Gastroesophageal sphincter (tissue), 4 donors: ENCODE results near the gene ITGB1BP2. TPM values are rescaled to one million over a fixed set of nuclear protein-coding genes. Genes with fewer than 3 reads are reported as not detected.
A peak's percentile ranks its signal among the peaks of the same experiment; 100 is the strongest.
"Not testable (repeated sequence)": the region's sequence is repeated elsewhere in the genome, so short reads cannot be mapped to it uniquely, and the experiment has no call there.

ENCODE experiments used
- ATAC-seq: fragments of 150-250 bp; one replicate; pipeline ENCODE4 v1.9.1; 2016; ENCODE audit warnings: mild to moderate bottlenecking, moderate library complexity
- H3K27ac ChIP-seq, 4 donors: fragments of 200-600 bp; sonication (generic) in 3 of 4; 1 replicate in 3 of 4; 2 replicates in 1 of 4; pipeline ENCODE4 v1.5.1; 2016 to 2019
- H3K27me3 ChIP-seq: fragments of 200-600 bp; sonication (generic); one replicate; pipeline ENCODE4 v1.5.1; 2019
- H3K36me3 ChIP-seq, 2 donors: fragments of 200-600 bp; sonication (generic); one replicate each; pipeline ENCODE4 v1.5.1; 2019; ENCODE audit warnings: control low read depth in 1 of 2
- H3K4me1 ChIP-seq, 3 donors: fragments of 200-600 bp; sonication (generic); 1 replicate in 2 of 3; 2 replicates in 1 of 3; pipeline ENCODE4 v1.5.1; 2016 to 2019; ENCODE audit warnings: control low read depth in 2 of 3
- H3K4me3 ChIP-seq, 2 donors: fragments of 200-600 bp; sonication (generic); one replicate each; pipeline ENCODE4 v1.5.1; 2019; ENCODE audit warnings: mild to moderate bottlenecking in 1 of 2, moderate library complexity in 1 of 2
- H3K9me3 ChIP-seq, 3 donors: fragments of 200-600 bp; sonication (generic); one replicate each; pipeline ENCODE4 v1.5.1; 2017 to 2019; ENCODE audit warnings: control low read depth in 2 of 3
- CTCF ChIP-seq, 4 experiments: fragments of 200-600 bp in 2 of 4; fragments of 450-650 bp in 2 of 4; sonication (generic) in 1 of 4; IDR thresholded peaks; one replicate each; pipeline ENCODE4 v1.5.1; 2017 to 2019; ENCODE audit warnings: antibody characterized with exemption in 4 of 4, mild to moderate bottlenecking in 2 of 4, moderate library complexity in 2 of 4
- EP300 ChIP-seq: sonication (generic); formaldehyde crosslinking; IDR thresholded peaks from one replicate; pipeline ENCODE4 v1.6.1; 2017; ENCODE audit warnings: antibody characterized with exemption, mild to moderate bottlenecking
- POLR2A ChIP-seq, 2 donors: fragments of 450-650 bp; IDR thresholded peaks; one replicate each; pipeline ENCODE4 v1.6.1; 2017; ENCODE audit warnings: antibody characterized with exemption in 2 of 2, mild to moderate bottlenecking in 2 of 2, moderate library complexity in 1 of 2
- POLR2AphosphoS5 ChIP-seq: sonication (generic); formaldehyde crosslinking; IDR thresholded peaks from one replicate; pipeline ENCODE4 v1.6.1; 2017; ENCODE audit warnings: antibody characterized with exemption
- WGBS, 2 donors: methylation state at CpG; one replicate each; pipeline ENCODE4 v1.1.5; 2018; ENCODE audit warnings: low coverage in 1 of 2; 5-methylcytosine and 5-hydroxymethylcytosine counted together
- total RNA-seq, 4 donors: library from RNA; depleted of rRNA; stranded (reverse); fragments of >200 nt; gene quantifications; one replicate each; pipeline ENCODE4 v1.1.0, GENCODE V29; 2016

Gene ITGB1BP2
- total RNA-seq, 4 donors from 2014 or later, result 7.1 to 37.5 (median 25.6) TPM

GRCh38 chrX:71256051-71256450 lies 45.5 kb upstream of the ITGB1BP2 start:
- H3K4me3 ChIP-seq, result no peak overlapping the region
- no peak for ATAC-seq
- peaks cover 0 to 29% (median 5%) of the 10 kb centered on the region in 3 donors for H3K4me1 ChIP-seq
- 73% methylated on average over 4 of the region's 6 CpGs; no CpG with 5 or more reads in 1 of the 2 donors for WGBS, 2 donors
- no peaks in the 10 kb centered on the region for H3K27me3 ChIP-seq
- H3K36me3 ChIP-seq, result no peaks in the 10 kb centered on the region
- peak overlapping the region in 1 of 4 donors; percentile 89 for H3K27ac ChIP-seq
- no peak for TF ChIP-seq POLR2AphosphoS5
- TF ChIP-seq CTCF (IDR thresholded peaks at IDR 0.05), result no peak
- TF ChIP-seq EP300, result no peak
- TF ChIP-seq POLR2A (IDR thresholded peaks at IDR 0.05), result no peak
- H3K9me3 ChIP-seq, result no peaks in the 10 kb centered on the region

- H3K4me1 ChIP-seq, result peaks cover 0 to 22% (median 5%) of the 10 kb centered on the region in 3 donors
- no peaks in the 10 kb centered on the region for H3K9me3 ChIP-seq
- H3K36me3 ChIP-seq, result no peaks in the 10 kb centered on the region
- H3K4me3 ChIP-seq, result no peak overlapping the region
- TF ChIP-seq EP300, result no peak
- no peak for TF ChIP-seq CTCF (IDR thresholded peaks at IDR 0.05)
- 94 to 100% methylated on average over 1 to 4 of the region's 4 CpGs for WGBS, 2 donors
- ATAC-seq, result no peak
- no peaks in the 10 kb centered on the region for H3K27me3 ChIP-seq
- H3K27ac ChIP-seq, result no peak overlapping the region
Observed at GRCh38 chrX:71256856-71257255, 44.7 kb upstream of the ITGB1BP2 start.

- not testable (repeated sequence) for H3K4me1 ChIP-seq, H3K27me3 ChIP-seq, H3K4me3 ChIP-seq, ATAC-seq, H3K36me3 ChIP-seq, H3K9me3 ChIP-seq, H3K27ac ChIP-seq
Observed at GRCh38 chrX:71268624-71269023, 32.9 kb upstream of the ITGB1BP2 start.

- H3K4me3 ChIP-seq, result no peak overlapping the region
- no peaks in the 10 kb centered on the region for H3K27me3 ChIP-seq
- TF ChIP-seq EP300 (no peak), POLR2A (IDR thresholded peaks at IDR 0.05) (no peak), POLR2AphosphoS5 (no peak), CTCF (IDR thresholded peaks at IDR 0.05) (no peak)
- no peaks in the 10 kb centered on the region for H3K4me1 ChIP-seq
- H3K9me3 ChIP-seq, result no peaks in the 10 kb centered on the region
- no peaks in the 10 kb centered on the region for H3K36me3 ChIP-seq
- no CpG with 5 or more reads among the region's 19 CpGs for WGBS, 2 donors
- no peak overlapping the region for H3K27ac ChIP-seq
- ATAC-seq, result no peak
Observed at GRCh38 chrX:71269801-71270395, 31.7 kb upstream of the ITGB1BP2 start.

GRCh38 chrX:71272313-71272712 lies 29.2 kb upstream of the ITGB1BP2 start:
- H3K36me3 ChIP-seq, H3K4me3 ChIP-seq, H3K27me3 ChIP-seq, H3K4me1 ChIP-seq, H3K27ac ChIP-seq, ATAC-seq, H3K9me3 ChIP-seq: not testable (repeated sequence)
- WGBS, 2 donors, result 63 to 87% methylated on average over 2 of the region's 2 CpGs

- not testable (repeated sequence) for ATAC-seq, H3K27ac ChIP-seq, H3K36me3 ChIP-seq, H3K9me3 ChIP-seq, H3K27me3 ChIP-seq, H3K4me3 ChIP-seq
- WGBS, 2 donors, result no CpG with 5 or more reads among the region's 11 CpGs
- peaks cover 0 to 19% (median 0%) of the 10 kb centered on the region in 3 donors for H3K4me1 ChIP-seq
Observed at GRCh38 chrX:71281300-71281699, 20.2 kb upstream of the ITGB1BP2 start.
